HG03571 (cell line): ENCODE data around the gene DOK3.

ENCODE experiments used
- ATAC-seq: cut with Tn5 transposase; IDR thresholded peaks from one replicate; pipeline ENCODE4 v1.9.1; 2021; ENCODE audit not compliant: unreplicated experiment

Gene DOK3

GRCh38 chr5:177514541-177514940, 4.9 kb upstream of the DOK3 start:
- no peak for ATAC-seq

GRCh38 chr5:177513500-177513899, 3.9 kb upstream of the DOK3 start:
- ATAC-seq = no peak

- no peak for ATAC-seq
These were observed 3.2 kb upstream of the DOK3 start for GRCh38 chr5:177512736-177513380.

- no peak for ATAC-seq
These were observed 2.4 kb upstream of the DOK3 start for GRCh38 chr5:177511796-177512675.

GRCh38 chr5:177511181-177511580, 1.6 kb upstream of the DOK3 start:
- no peak for ATAC-seq

GRCh38 chr5:177510567-177511053, 984 bp upstream of the DOK3 start:
- peak; percentile 29 for ATAC-seq

- peak; percentile 27 for ATAC-seq
These were observed 453 bp upstream of the DOK3 start for GRCh38 chr5:177509991-177510566.

GRCh38 chr5:177508837-177509236, 789 bp downstream of the DOK3 start:
- no peak for ATAC-seq

- ATAC-seq = no peak
These were observed 1.4 kb downstream of the DOK3 start for GRCh38 chr5:177508221-177508611.

- no peak for ATAC-seq
These were observed 1.9 kb downstream of the DOK3 start for GRCh38 chr5:177507596-177508220.

- ATAC-seq = no peak
These were observed 2.5 kb downstream of the DOK3 start for GRCh38 chr5:177507165-177507564.

GRCh38 chr5:177505075-177505474, 4.6 kb downstream of the DOK3 start:
- ATAC-seq = no peak

- ATAC-seq = no peak
These were observed 5.3 kb downstream of the DOK3 start for GRCh38 chr5:177504086-177505056.

GRCh38 chr5:177503351-177504085, 6.1 kb downstream of the DOK3 start:
- ATAC-seq = no peak

GRCh38 chr5:177502886-177503285, 6.7 kb downstream of the DOK3 start:
- no peak for ATAC-seq

- no peak for ATAC-seq
These were observed 7.5 kb downstream of the DOK3 start for GRCh38 chr5:177501874-177502678.

- no peak for ATAC-seq
These were observed 8.7 kb downstream of the DOK3 start for GRCh38 chr5:177500685-177501522.

- ATAC-seq = no peak
These were observed 9.8 kb downstream of the DOK3 start for GRCh38 chr5:177499842-177500241.
